Epithelial cell of esophagus (primary cell): ENCODE results near the gene RNF220.

Experiments used
- DNase-seq: peaks from one replicate; pipeline ENCODE4 v3.0.0; 2010; ENCODE audit warnings: low read depth
- H3K4me3 ChIP-seq: 2 replicates; pipeline ENCODE4 v1.5.1; 2011; ENCODE audit warnings: mild to moderate bottlenecking, low read length, control low read depth
- CTCF ChIP-seq: IDR thresholded peaks from 2 replicates; pipeline ENCODE4 v1.5.1; 2011; ENCODE audit warnings: low read depth, mild to moderate bottlenecking, low read length, control low read depth, inconsistent platforms; ENCODE audit not compliant: insufficient read depth; ENCODE audit errors: missing control alignments

Gene RNF220

GRCh38 chr1:44594871-44595735 lies 190.0 kb downstream of the RNF220 start:
- TF ChIP-seq CTCF: peak; percentile 94
- DNase-seq: peak; percentile 63
- no peak overlapping the region for H3K4me3 ChIP-seq

GRCh38 chr1:44596511-44596910 lies 191.5 kb downstream of the RNF220 start:
- DNase-seq: no peak
- TF ChIP-seq CTCF: no peak
- H3K4me3 ChIP-seq: no peak overlapping the region

GRCh38 chr1:44598167-44598566 lies 193.1 kb downstream of the RNF220 start:
- TF ChIP-seq CTCF: no peak
- H3K4me3 ChIP-seq: no peak overlapping the region
- DNase-seq: no peak

- TF ChIP-seq CTCF: no peak
- DNase-seq: no peak
- H3K4me3 ChIP-seq: no peak overlapping the region
These were observed 197.9 kb downstream of the RNF220 start for GRCh38 chr1:44602634-44603628.

- H3K4me3 ChIP-seq: no peak overlapping the region
- TF ChIP-seq CTCF: no peak
- DNase-seq: no peak
These were observed 198.7 kb downstream of the RNF220 start for GRCh38 chr1:44603718-44604117.

GRCh38 chr1:44604157-44604955 lies 199.3 kb downstream of the RNF220 start:
- DNase-seq: no peak
- H3K4me3 ChIP-seq: no peak overlapping the region
- TF ChIP-seq CTCF: no peak
